GM19468 (cell line): Measurements from ENCODE around the gene NHLH2.

Source experiments
- ATAC-seq: cut with Tn5 transposase; IDR thresholded peaks from one replicate; pipeline ENCODE4 v1.9.1; 2021; ENCODE audit warnings: mild to moderate bottlenecking, moderate library complexity, moderate number of reproducible peaks; ENCODE audit not compliant: unreplicated experiment; ENCODE audit errors: extremely low read depth

The NHLH2 gene

GRCh38 chr1:115809076-115809475, 31.9 kb downstream of the NHLH2 start:
- ATAC-seq: no peak

GRCh38 chr1:115807723-115808122, 33.2 kb downstream of the NHLH2 start:
- ATAC-seq: no peak

GRCh38 chr1:115805597-115805996, 35.3 kb downstream of the NHLH2 start:
- no peak for ATAC-seq

- ATAC-seq: no peak
Observed at GRCh38 chr1:115802416-115802815, 38.5 kb downstream of the NHLH2 start.

GRCh38 chr1:115797486-115797885, 43.4 kb downstream of the NHLH2 start:
- ATAC-seq: no peak

GRCh38 chr1:115796897-115797296, 44.0 kb downstream of the NHLH2 start:
- no peak for ATAC-seq

- ATAC-seq: no peak
Observed at GRCh38 chr1:115796036-115796435, 44.9 kb downstream of the NHLH2 start.

GRCh38 chr1:115794976-115795639, 45.8 kb downstream of the NHLH2 start:
- no peak for ATAC-seq

GRCh38 chr1:115793162-115793561, 47.8 kb downstream of the NHLH2 start:
- ATAC-seq: no peak

- ATAC-seq: no peak
Observed at GRCh38 chr1:115791816-115792215, 49.1 kb downstream of the NHLH2 start.

- no peak for ATAC-seq
Observed at GRCh38 chr1:115790846-115791245, 50.1 kb downstream of the NHLH2 start.

GRCh38 chr1:115790356-115790755, 50.6 kb downstream of the NHLH2 start:
- ATAC-seq: no peak
